ENCODE measurements around the gene ACOT12. TPM values are rescaled to one million over a fixed set of nuclear protein-coding genes. Genes with fewer than 3 reads are reported as not detected.

Gene ACOT12
- total and polyA plus RNA-seq, 8 donors, result not detected

- Histone ChIP-seq H3K27ac (no peak overlapping the region), H3K4me3 (no peak overlapping the region), H3K4me1 (no peaks in the 10 kb centered on the region), H3K9me3 (no peaks in the 10 kb centered on the region), H3K36me3 (no peaks in the 10 kb centered on the region), H3K27me3 (no peaks in the 10 kb centered on the region)
- no peak for DNase-seq
- intact Hi-C loops (cut with DNase I; ENCODE audit: low total_unique reads), result no loop called here
- TF ChIP-seq EP300 (IDR thresholded peaks at IDR 0.05), result no peak
- TF ChIP-seq, protein P1, sequence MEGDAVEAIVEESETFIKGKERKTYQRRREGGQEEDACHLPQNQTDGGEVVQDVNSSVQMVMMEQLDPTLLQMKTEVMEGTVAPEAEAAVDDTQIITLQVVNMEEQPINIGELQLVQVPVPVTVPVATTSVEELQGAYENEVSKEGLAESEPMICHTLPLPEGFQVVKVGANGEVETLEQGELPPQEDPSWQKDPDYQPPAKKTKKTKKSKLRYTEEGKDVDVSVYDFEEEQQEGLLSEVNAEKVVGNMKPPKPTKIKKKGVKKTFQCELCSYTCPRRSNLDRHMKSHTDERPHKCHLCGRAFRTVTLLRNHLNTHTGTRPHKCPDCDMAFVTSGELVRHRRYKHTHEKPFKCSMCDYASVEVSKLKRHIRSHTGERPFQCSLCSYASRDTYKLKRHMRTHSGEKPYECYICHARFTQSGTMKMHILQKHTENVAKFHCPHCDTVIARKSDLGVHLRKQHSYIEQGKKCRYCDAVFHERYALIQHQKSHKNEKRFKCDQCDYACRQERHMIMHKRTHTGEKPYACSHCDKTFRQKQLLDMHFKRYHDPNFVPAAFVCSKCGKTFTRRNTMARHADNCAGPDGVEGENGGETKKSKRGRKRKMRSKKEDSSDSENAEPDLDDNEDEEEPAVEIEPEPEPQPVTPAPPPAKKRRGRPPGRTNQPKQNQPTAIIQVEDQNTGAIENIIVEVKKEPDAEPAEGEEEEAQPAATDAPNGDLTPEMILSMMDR (IDR thresholded peaks at IDR 0.05), result no peak
- TF ChIP-seq POLR2AphosphoS5 (IDR thresholded peaks at IDR 0.05), result no peak
- no peak for TF ChIP-seq POLR2A (IDR thresholded peaks at IDR 0.05)
- 67 to 79% (median 75%) methylated on average over 2 of the region's 2 CpGs for WGBS, 5 donors
These were observed 56.1 kb downstream of the ACOT12 start for GRCh38 chr5:81337803-81338202.

- Histone ChIP-seq H3K4me3 (no peak overlapping the region), H3K36me3 (no peaks in the 10 kb centered on the region), H3K9me3 (no peaks in the 10 kb centered on the region), H3K27me3 (no peaks in the 10 kb centered on the region), H3K27ac (no peak overlapping the region), H3K4me1 (no peaks in the 10 kb centered on the region)
- TF ChIP-seq, protein P1 (IDR thresholded peaks at IDR 0.05), result no peak
- TF ChIP-seq POLR2A (IDR thresholded peaks at IDR 0.05) (no peak), EP300 (IDR thresholded peaks at IDR 0.05) (no peak), POLR2AphosphoS5 (IDR thresholded peaks at IDR 0.05) (no peak)
- WGBS, 5 donors, result 10 to 20% (median 14%) methylated on average over 1 of the region's 1 CpG
- intact Hi-C loops (cut with DNase I; ENCODE audit: low total_unique reads), result no loop called here
- no peak for DNase-seq
These were observed 57.4 kb downstream of the ACOT12 start for GRCh38 chr5:81336556-81336955.

- Histone ChIP-seq H3K4me1 (no peaks in the 10 kb centered on the region), H3K27ac (no peak overlapping the region), H3K27me3 (no peaks in the 10 kb centered on the region), H3K36me3 (no peaks in the 10 kb centered on the region), H3K4me3 (no peak overlapping the region), H3K9me3 (no peaks in the 10 kb centered on the region)
- 72 to 87% (median 80%) methylated on average over 2 of the region's 2 CpGs for WGBS, 5 donors
- DNase-seq, result no peak
- intact Hi-C loops (cut with DNase I; ENCODE audit: low total_unique reads), result no loop called here
- TF ChIP-seq POLR2AphosphoS5 (IDR thresholded peaks at IDR 0.05), result no peak
- no peak for TF ChIP-seq POLR2A (IDR thresholded peaks at IDR 0.05)
- TF ChIP-seq, protein P1 (IDR thresholded peaks at IDR 0.05), result no peak
- TF ChIP-seq EP300 (IDR thresholded peaks at IDR 0.05), result no peak
These were observed 58.0 kb downstream of the ACOT12 start for GRCh38 chr5:81335946-81336345.

GRCh38 chr5:81334304-81335061 lies 59.5 kb downstream of the ACOT12 start:
- intact Hi-C loops (cut with DNase I; ENCODE audit: low total_unique reads), result no loop called here
- no peak overlapping the region for H3K27ac ChIP-seq
- peak in 1 of 2 donors; percentile 9 for DNase-seq
- H3K9me3 ChIP-seq, result no peaks in the 10 kb centered on the region
- H3K4me3 ChIP-seq, result no peak overlapping the region
- WGBS, 5 donors, result 69 to 82% (median 77%) methylated on average over 12 to 14 of the region's 14 CpGs
- no peaks in the 10 kb centered on the region for H3K36me3 ChIP-seq
- TF ChIP-seq EP300 (IDR thresholded peaks at IDR 0.05) (no peak), POLR2AphosphoS5 (IDR thresholded peaks at IDR 0.05) (no peak), POLR2A (IDR thresholded peaks at IDR 0.05) (no peak)
- TF ChIP-seq, protein P1 (IDR thresholded peaks at IDR 0.05), result no peak
- no peaks in the 10 kb centered on the region for H3K4me1 ChIP-seq
- H3K27me3 ChIP-seq, result no peaks in the 10 kb centered on the region
